ENCODE results near the gene DYDC2. TPM values are rescaled to one million over a fixed set of nuclear protein-coding genes. Genes with fewer than 3 reads are reported as not detected.

DYDC2 gene
- total RNA-seq, 1 experiment from 2014 or later: 1.9 TPM

DNA sequence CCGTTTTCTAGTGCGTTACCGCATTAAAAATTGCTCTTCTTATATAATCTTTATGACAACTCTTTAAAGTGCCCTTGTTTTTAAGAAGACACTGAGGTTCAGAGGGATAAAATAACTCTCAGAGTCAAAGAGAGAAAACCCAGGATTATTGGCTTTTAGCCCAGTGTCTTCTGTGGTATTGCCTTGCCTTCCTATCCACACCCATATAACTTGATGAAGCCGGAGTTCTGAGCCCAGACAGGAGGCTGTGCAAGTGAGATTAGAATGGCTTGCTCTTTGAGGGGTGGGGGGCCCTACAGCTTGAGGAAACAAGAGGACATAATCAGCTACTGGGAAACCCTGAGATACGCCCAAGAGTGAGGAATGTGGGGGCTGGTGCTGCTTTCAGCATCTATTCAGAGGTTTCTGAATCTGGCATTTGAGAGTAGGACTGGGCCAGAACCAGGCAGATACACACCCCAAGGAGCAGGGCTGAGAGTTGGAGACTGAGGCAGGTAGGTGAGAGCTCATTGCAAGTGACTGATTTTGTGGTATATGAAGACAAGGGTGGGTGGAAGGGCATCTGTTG lies 54.1 kb downstream of the DYDC2 start:
- CTCF ChIA-PET: interaction anchor here (1.1 to 3.4 kb wide), 5 partner anchors 33 to 95 kb away, joined by 3 to 25 read pairs (median 6); no protein-coding TSS in a partner anchor
- H3K4me1 Mint-ChIP-seq: peaks cover 56% of the 10 kb centered on the region
- DNase-seq (ENCODE audit: low spot score) (no peak), ATAC-seq (no peak)
- no peaks in the 10 kb centered on the region for H3K36me3 Mint-ChIP-seq
- POLR2A ChIA-PET: no interaction called here
- peaks cover 36% of the 10 kb centered on the region for H3K27me3 Mint-ChIP-seq (ENCODE audit: low read depth)
- no peak overlapping the region for H3K27ac Mint-ChIP-seq
- TF ChIP-seq, protein P1, sequence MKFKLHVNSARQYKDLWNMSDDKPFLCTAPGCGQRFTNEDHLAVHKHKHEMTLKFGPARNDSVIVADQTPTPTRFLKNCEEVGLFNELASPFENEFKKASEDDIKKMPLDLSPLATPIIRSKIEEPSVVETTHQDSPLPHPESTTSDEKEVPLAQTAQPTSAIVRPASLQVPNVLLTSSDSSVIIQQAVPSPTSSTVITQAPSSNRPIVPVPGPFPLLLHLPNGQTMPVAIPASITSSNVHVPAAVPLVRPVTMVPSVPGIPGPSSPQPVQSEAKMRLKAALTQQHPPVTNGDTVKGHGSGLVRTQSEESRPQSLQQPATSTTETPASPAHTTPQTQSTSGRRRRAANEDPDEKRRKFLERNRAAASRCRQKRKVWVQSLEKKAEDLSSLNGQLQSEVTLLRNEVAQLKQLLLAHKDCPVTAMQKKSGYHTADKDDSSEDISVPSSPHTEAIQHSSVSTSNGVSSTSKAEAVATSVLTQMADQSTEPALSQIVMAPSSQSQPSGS (CRISPR knock-in tag; IDR thresholded peaks at IDR 0.05; ENCODE audit: borderline replicate concordance, low read depth): no peak
- TF ChIP-seq TCF7 (CRISPR knock-in tag; IDR thresholded peaks at IDR 0.05; ENCODE audit: low read depth) (no peak), NFATC4 (CRISPR knock-in tag; IDR thresholded peaks at IDR 0.05) (no peak), ELF4 (CRISPR knock-in tag; IDR thresholded peaks at IDR 0.05; ENCODE audit: low read depth) (no peak), ZNF232 (CRISPR knock-in tag; IDR thresholded peaks at IDR 0.05) (no peak)
- TF ChIP-seq, protein P2, sequence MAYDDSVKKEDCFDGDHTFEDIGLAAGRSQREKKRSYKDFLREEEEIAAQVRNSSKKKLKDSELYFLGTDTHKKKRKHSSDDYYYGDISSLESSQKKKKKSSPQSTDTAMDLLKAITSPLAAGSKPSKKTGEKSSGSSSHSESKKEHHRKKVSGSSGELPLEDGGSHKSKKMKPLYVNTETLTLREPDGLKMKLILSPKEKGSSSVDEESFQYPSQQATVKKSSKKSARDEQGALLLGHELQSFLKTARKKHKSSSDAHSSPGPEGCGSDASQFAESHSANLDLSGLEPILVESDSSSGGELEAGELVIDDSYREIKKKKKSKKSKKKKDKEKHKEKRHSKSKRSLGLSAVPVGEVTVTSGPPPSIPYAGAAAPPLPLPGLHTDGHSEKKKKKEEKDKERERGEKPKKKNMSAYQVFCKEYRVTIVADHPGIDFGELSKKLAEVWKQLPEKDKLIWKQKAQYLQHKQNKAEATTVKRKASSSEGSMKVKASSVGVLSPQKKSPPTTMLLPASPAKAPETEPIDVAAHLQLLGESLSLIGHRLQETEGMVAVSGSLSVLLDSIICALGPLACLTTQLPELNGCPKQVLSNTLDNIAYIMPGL (CRISPR knock-in tag; IDR thresholded peaks at IDR 0.05): no peak
- TF ChIP-seq, protein P3, sequence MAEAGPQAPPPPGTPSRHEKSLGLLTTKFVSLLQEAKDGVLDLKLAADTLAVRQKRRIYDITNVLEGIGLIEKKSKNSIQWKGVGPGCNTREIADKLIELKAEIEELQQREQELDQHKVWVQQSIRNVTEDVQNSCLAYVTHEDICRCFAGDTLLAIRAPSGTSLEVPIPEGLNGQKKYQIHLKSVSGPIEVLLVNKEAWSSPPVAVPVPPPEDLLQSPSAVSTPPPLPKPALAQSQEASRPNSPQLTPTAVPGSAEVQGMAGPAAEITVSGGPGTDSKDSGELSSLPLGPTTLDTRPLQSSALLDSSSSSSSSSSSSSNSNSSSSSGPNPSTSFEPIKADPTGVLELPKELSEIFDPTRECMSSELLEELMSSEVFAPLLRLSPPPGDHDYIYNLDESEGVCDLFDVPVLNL (CRISPR knock-in tag; IDR thresholded peaks at IDR 0.05; ENCODE audit: borderline replicate concordance, low read depth): no peak
- TF ChIP-seq, protein P4, sequence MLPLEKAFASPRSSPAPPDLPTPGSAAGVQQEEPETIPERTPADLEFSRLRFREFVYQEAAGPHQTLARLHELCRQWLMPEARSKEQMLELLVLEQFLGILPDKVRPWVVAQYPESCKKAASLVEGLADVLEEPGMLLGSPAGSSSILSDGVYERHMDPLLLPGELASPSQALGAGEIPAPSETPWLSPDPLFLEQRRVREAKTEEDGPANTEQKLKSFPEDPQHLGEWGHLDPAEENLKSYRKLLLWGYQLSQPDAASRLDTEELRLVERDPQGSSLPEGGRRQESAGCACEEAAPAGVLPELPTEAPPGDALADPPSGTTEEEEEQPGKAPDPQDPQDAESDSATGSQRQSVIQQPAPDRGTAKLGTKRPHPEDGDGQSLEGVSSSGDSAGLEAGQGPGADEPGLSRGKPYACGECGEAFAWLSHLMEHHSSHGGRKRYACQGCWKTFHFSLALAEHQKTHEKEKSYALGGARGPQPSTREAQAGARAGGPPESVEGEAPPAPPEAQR (CRISPR knock-in tag; IDR thresholded peaks at IDR 0.05): no peak
- no peaks in the 10 kb centered on the region for H3K9me3 Mint-ChIP-seq
- no peak overlapping the region for H3K4me3 Mint-ChIP-seq

DNA sequence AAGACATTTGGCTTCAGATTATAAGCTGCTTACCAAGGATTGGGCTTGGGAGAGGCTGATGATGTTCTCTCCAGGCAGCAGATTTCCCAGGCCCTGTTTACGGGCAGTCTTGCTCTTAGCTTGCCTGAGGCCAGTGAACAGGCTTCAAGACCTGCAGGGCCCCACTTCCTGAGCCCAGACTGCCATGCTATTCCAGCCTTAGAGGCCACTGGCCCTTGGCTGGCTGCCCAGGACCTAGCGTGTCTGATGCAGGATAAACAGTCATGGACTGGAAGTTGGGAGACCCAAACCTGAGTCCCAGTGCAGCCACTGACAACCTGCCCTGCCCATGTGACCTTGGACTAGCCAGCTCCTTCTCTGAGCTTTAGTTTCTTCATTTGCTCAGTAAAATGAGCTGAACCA lies 54.7 kb downstream of the DYDC2 start:
- Mint-ChIP-seq H3K4me3 (no peak overlapping the region), H3K27me3 (ENCODE audit: low read depth) (peaks cover 42% of the 10 kb centered on the region), H3K9me3 (no peaks in the 10 kb centered on the region), H3K36me3 (no peaks in the 10 kb centered on the region), H3K4me1 (peaks cover 58% of the 10 kb centered on the region), H3K27ac (no peak overlapping the region)
- no peak for ATAC-seq
- no peak for DNase-seq (ENCODE audit: low spot score)
- no peak for TF ChIP-seq RELA (CRISPR knock-in tag; IDR thresholded peaks at IDR 0.05; ENCODE audit: borderline replicate concordance)
- TF ChIP-seq, protein P5, sequence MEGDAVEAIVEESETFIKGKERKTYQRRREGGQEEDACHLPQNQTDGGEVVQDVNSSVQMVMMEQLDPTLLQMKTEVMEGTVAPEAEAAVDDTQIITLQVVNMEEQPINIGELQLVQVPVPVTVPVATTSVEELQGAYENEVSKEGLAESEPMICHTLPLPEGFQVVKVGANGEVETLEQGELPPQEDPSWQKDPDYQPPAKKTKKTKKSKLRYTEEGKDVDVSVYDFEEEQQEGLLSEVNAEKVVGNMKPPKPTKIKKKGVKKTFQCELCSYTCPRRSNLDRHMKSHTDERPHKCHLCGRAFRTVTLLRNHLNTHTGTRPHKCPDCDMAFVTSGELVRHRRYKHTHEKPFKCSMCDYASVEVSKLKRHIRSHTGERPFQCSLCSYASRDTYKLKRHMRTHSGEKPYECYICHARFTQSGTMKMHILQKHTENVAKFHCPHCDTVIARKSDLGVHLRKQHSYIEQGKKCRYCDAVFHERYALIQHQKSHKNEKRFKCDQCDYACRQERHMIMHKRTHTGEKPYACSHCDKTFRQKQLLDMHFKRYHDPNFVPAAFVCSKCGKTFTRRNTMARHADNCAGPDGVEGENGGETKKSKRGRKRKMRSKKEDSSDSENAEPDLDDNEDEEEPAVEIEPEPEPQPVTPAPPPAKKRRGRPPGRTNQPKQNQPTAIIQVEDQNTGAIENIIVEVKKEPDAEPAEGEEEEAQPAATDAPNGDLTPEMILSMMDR (IDR thresholded peaks at IDR 0.05): no peak
- ChIA-PET POLR2A (no interaction called here), CTCF (interaction anchor here (1.1 to 3.3 kb wide), 3 partner anchors 33 to 94 kb away, joined by 3 to 12 read pairs (median 6); no protein-coding TSS in a partner anchor)

DNA sequence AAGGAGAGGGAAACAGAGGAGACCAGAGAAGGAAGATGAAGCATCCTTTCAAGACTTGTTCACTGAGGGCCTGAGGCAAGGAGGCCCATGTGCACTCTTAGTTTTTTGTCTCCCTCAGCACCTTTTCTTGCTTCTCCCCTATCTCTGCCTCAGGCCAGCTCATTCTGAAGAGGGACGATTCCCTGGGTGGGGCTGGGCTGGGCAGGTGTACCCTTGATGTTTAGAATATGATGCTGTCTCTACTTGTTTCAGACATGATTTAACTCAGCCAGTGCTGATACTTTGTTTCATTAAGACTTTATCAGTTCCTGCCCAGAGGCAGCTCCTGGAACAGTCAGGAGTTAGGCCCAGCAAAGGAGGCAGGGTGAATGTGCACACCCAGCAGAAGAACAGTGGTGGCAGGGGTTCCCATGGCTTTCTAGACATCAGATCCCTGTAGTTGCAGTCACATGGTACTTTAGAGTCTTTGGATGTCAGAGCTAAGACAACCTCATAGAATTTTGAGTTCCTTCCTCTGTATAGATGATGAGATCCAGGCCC lies 55.2 kb downstream of the DYDC2 start:
- DNase-seq (ENCODE audit: low spot score): no peak
- ATAC-seq: no peak
- Mint-ChIP-seq H3K36me3 (no peaks in the 10 kb centered on the region), H3K4me1 (peaks cover 61% of the 10 kb centered on the region), H3K9me3 (no peaks in the 10 kb centered on the region), H3K27me3 (ENCODE audit: low read depth) (peaks cover 45% of the 10 kb centered on the region), H3K4me3 (no peak overlapping the region), H3K27ac (no peak overlapping the region)
- ChIA-PET POLR2A (no interaction called here), CTCF (interaction anchor here (1.1 to 3.3 kb wide), 4 partner anchors 33 to 185 kb away, joined by 3 to 12 read pairs (median 5); no protein-coding TSS in a partner anchor)
- TF ChIP-seq, protein P6, sequence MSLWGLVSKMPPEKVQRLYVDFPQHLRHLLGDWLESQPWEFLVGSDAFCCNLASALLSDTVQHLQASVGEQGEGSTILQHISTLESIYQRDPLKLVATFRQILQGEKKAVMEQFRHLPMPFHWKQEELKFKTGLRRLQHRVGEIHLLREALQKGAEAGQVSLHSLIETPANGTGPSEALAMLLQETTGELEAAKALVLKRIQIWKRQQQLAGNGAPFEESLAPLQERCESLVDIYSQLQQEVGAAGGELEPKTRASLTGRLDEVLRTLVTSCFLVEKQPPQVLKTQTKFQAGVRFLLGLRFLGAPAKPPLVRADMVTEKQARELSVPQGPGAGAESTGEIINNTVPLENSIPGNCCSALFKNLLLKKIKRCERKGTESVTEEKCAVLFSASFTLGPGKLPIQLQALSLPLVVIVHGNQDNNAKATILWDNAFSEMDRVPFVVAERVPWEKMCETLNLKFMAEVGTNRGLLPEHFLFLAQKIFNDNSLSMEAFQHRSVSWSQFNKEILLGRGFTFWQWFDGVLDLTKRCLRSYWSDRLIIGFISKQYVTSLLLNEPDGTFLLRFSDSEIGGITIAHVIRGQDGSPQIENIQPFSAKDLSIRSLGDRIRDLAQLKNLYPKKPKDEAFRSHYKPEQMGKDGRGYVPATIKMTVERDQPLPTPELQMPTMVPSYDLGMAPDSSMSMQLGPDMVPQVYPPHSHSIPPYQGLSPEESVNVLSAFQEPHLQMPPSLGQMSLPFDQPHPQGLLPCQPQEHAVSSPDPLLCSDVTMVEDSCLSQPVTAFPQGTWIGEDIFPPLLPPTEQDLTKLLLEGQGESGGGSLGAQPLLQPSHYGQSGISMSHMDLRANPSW (CRISPR knock-in tag; conservative IDR thresholded peaks at IDR 0.05; ENCODE audit: low read depth): no peak
- TF ChIP-seq, protein P7, sequence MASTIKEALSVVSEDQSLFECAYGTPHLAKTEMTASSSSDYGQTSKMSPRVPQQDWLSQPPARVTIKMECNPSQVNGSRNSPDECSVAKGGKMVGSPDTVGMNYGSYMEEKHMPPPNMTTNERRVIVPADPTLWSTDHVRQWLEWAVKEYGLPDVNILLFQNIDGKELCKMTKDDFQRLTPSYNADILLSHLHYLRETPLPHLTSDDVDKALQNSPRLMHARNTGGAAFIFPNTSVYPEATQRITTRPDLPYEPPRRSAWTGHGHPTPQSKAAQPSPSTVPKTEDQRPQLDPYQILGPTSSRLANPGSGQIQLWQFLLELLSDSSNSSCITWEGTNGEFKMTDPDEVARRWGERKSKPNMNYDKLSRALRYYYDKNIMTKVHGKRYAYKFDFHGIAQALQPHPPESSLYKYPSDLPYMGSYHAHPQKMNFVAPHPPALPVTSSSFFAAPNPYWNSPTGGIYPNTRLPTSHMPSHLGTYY (CRISPR knock-in tag; IDR thresholded peaks at IDR 0.05): no peak
- no peak for TF ChIP-seq JUN (CRISPR knock-in tag; IDR thresholded peaks at IDR 0.05)
- TF ChIP-seq, protein P8, sequence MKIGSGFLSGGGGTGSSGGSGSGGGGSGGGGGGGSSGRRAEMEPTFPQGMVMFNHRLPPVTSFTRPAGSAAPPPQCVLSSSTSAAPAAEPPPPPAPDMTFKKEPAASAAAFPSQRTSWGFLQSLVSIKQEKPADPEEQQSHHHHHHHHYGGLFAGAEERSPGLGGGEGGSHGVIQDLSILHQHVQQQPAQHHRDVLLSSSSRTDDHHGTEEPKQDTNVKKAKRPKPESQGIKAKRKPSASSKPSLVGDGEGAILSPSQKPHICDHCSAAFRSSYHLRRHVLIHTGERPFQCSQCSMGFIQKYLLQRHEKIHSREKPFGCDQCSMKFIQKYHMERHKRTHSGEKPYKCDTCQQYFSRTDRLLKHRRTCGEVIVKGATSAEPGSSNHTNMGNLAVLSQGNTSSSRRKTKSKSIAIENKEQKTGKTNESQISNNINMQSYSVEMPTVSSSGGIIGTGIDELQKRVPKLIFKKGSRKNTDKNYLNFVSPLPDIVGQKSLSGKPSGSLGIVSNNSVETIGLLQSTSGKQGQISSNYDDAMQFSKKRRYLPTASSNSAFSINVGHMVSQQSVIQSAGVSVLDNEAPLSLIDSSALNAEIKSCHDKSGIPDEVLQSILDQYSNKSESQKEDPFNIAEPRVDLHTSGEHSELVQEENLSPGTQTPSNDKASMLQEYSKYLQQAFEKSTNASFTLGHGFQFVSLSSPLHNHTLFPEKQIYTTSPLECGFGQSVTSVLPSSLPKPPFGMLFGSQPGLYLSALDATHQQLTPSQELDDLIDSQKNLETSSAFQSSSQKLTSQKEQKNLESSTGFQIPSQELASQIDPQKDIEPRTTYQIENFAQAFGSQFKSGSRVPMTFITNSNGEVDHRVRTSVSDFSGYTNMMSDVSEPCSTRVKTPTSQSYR (CRISPR knock-in tag; IDR thresholded peaks at IDR 0.05): no peak
